ENCODE data around the gene TPP1. TPM values are rescaled to one million over a fixed set of nuclear protein-coding genes. Genes with fewer than 3 reads are reported as not detected.

Gene TPP1
- total RNA-seq, 1 experiment from 2014 or later, result 61.7 TPM

DNA sequence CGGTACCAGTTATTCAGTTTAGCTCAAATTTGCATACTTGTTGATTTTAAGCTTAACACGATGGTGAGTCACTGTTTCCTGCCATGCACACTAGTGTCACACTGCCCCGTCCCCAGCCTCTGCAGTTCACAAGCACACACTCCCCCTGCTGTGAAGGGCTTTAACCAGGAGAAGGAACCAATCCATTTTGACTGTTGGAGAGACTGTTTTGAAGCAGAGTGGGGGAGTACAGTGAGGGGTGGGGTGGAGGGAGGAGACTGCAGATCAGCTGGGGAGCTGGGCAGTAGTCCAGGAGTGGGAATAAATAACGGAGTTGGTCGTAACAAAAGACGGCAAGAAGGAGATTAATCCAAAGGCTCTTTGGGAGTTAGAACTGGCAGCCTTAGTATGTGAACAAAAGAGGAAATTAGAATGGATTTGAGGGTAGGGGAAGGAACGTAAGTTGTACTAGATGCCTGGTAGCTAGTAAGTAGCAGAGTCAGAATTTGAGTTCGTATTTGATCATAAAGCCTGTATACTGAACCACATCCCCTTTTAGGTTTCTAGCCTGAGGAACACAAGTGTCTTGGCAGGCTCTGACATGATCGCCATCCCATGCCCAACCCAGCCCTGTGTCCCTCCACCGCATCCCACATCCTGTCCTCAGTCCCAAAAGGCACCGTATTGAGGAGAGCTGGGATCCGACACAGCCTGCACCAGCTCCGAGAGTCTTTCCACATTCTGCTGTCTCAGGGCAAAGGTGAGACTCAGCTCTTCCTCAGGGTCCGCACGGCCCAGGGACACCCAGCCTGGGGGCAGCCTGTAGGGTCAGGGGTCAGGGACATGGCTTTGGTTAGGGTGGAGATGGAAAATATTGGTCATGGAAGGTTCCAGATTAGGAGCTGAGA is 862 bp downstream of the TPP1 start:
- POLR2A ChIA-PET, result interaction anchor here (0.6 to 1.6 kb wide), 4 partner anchors 12 to 137 kb away, joined by 3 to 11 read pairs (median 7); partner anchors contain the start of genes ARFIP2, MRPL17 and TIMM10B
- no peaks in the 10 kb centered on the region for H3K36me3 Mint-ChIP-seq (ENCODE audit: insufficient read depth, unreplicated experiment)
- no peaks in the 10 kb centered on the region for H3K27me3 Mint-ChIP-seq (ENCODE audit: insufficient read depth, unreplicated experiment)
- no TSS peak for BruUV-seq (replicated peaks)
- no peaks in the 10 kb centered on the region for H3K4me1 Mint-ChIP-seq (ENCODE audit: low read depth, unreplicated experiment)
- intact Hi-C loops (cut with micrococcal nuclease; ENCODE audit: unreplicated experiment), result loop anchor here (1.0 to 10.0 kb wide), 3 partner anchors 15 to 384 kb away; partner anchors contain the start of genes CNGA4, FHIP1B, ILK and RRP8
- Histone ChIP-seq H3K36me3 (ENCODE audit: control insufficient read depth, insufficient read depth, low read length) (no peaks in the 10 kb centered on the region), H3K27me3 (replicated peaks; ENCODE audit: control insufficient read depth, insufficient read depth, low read length) (no peaks in the 10 kb centered on the region), H3K9me3 (no peaks in the 10 kb centered on the region), H3K4me3 (ENCODE audit: low read depth, low read length) (peak overlapping the region; percentile 82), H3K4me1 (no peaks in the 10 kb centered on the region)
- CTCF ChIA-PET, result interaction anchor here (0.6 to 1.6 kb wide), 9 partner anchors 12 to 240 kb away, joined by 3 to 9 read pairs (median 6); partner anchors contain the start of genes MRPL17 and TRIM3
- no peaks in the 10 kb centered on the region for H3K9me3 Mint-ChIP-seq (ENCODE audit: unreplicated experiment)
- no peak for DNase-seq
- TF ChIP-seq, protein P1, sequence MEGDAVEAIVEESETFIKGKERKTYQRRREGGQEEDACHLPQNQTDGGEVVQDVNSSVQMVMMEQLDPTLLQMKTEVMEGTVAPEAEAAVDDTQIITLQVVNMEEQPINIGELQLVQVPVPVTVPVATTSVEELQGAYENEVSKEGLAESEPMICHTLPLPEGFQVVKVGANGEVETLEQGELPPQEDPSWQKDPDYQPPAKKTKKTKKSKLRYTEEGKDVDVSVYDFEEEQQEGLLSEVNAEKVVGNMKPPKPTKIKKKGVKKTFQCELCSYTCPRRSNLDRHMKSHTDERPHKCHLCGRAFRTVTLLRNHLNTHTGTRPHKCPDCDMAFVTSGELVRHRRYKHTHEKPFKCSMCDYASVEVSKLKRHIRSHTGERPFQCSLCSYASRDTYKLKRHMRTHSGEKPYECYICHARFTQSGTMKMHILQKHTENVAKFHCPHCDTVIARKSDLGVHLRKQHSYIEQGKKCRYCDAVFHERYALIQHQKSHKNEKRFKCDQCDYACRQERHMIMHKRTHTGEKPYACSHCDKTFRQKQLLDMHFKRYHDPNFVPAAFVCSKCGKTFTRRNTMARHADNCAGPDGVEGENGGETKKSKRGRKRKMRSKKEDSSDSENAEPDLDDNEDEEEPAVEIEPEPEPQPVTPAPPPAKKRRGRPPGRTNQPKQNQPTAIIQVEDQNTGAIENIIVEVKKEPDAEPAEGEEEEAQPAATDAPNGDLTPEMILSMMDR (IDR thresholded peaks at IDR 0.05; ENCODE audit: insufficient read depth in 1 of 2, low read depth in 1 of 2, low read length in 1 of 2, severe bottlenecking in 1 of 2, unreplicated experiment in 1 of 2), result no peak
- H3K4me3 Mint-ChIP-seq (ENCODE audit: unreplicated experiment), result no peak overlapping the region
- H3K27ac Mint-ChIP-seq (ENCODE audit: unreplicated experiment), result no peak overlapping the region

DNA sequence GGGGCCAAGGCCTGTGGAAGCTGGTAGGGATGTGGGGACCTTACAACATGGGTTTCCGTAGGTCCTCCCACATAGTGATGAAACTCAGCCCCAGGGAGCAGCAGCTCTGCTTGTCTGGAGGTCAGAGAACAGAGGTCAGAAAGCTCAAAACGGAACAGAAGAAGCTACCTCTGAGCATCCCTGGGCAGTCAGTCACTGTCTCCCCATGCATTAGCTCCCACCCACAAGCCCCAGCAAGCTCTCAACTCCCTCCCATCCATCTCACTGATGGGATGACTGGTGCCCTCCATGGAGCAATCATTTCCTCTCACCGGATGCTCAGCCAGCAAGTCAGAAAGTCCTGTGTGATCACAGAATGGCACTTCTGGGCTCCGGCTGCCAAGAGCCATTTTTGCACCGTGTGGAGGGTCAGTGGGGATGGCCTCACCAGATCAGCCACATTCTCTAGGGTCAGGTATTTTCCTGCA is 1.9 kb downstream of the TPP1 start:
- H3K4me3 Mint-ChIP-seq (ENCODE audit: unreplicated experiment), result no peak overlapping the region
- BruUV-seq (replicated peaks), result no TSS peak
- no peaks in the 10 kb centered on the region for H3K4me1 Mint-ChIP-seq (ENCODE audit: low read depth, unreplicated experiment)
- Histone ChIP-seq H3K36me3 (ENCODE audit: control insufficient read depth, insufficient read depth, low read length) (no peaks in the 10 kb centered on the region), H3K27me3 (replicated peaks; ENCODE audit: control insufficient read depth, insufficient read depth, low read length) (no peaks in the 10 kb centered on the region), H3K9me3 (no peaks in the 10 kb centered on the region), H3K4me1 (peaks cover 6% of the 10 kb centered on the region), H3K4me3 (ENCODE audit: low read depth, low read length) (no peak overlapping the region)
- POLR2A ChIA-PET, result no interaction called here
- CTCF ChIA-PET, result no interaction called here
- no peak overlapping the region for H3K27ac Mint-ChIP-seq (ENCODE audit: unreplicated experiment)
- intact Hi-C loops (cut with micrococcal nuclease; ENCODE audit: unreplicated experiment), result loop anchor here (10.0 kb wide), 2 partner anchors 223 to 383 kb away; partner anchors contain the start of genes CNGA4, FHIP1B and SMPD1
- DNase-seq, result no peak
- no peaks in the 10 kb centered on the region for H3K36me3 Mint-ChIP-seq (ENCODE audit: insufficient read depth, unreplicated experiment)
- H3K27me3 Mint-ChIP-seq (ENCODE audit: insufficient read depth, unreplicated experiment), result no peaks in the 10 kb centered on the region
- TF ChIP-seq, protein P1 (IDR thresholded peaks at IDR 0.05; ENCODE audit: insufficient read depth in 1 of 2, low read depth in 1 of 2, low read length in 1 of 2, severe bottlenecking in 1 of 2, unreplicated experiment in 1 of 2), result no peak
- no peaks in the 10 kb centered on the region for H3K9me3 Mint-ChIP-seq (ENCODE audit: unreplicated experiment)

DNA sequence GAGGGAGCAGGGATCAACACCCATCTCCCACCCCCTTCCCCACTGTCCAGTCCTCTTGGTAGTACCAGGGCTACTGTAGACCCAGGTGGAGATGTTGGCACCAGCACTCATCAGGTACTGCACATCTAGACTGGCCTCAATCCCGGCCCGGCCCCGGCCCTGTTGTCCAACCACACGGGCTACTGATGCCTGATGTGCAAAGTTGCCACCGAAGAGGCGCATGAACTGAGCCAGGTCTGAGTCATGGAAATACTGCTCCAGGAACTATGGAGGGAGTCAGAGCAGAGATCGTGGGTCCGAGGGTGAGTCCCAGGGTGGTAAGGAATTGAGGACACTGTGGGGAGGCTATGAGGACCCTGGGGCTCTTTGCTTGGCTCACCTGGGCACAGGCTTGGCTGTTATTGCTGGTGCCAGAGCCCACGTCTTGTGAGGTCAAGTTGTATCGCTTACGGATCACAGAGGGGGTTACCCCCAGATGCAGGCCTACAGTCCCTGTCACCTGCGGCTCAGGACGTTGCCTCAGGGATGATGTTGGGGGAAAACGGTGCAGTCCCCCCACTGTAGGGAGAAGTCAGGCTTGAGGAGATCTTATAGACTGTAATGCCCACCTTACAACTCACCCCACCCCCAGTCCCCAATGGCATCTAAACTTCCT is 2.5 kb downstream of the TPP1 start:
- Histone ChIP-seq H3K4me1 (peaks cover 6% of the 10 kb centered on the region), H3K36me3 (ENCODE audit: control insufficient read depth, insufficient read depth, low read length) (no peaks in the 10 kb centered on the region), H3K27me3 (replicated peaks; ENCODE audit: control insufficient read depth, insufficient read depth, low read length) (no peaks in the 10 kb centered on the region), H3K4me3 (ENCODE audit: low read depth, low read length) (no peak overlapping the region), H3K9me3 (no peaks in the 10 kb centered on the region)
- Mint-ChIP-seq H3K27ac (ENCODE audit: unreplicated experiment) (no peak overlapping the region), H3K9me3 (ENCODE audit: unreplicated experiment) (no peaks in the 10 kb centered on the region), H3K27me3 (ENCODE audit: insufficient read depth, unreplicated experiment) (no peaks in the 10 kb centered on the region), H3K4me1 (ENCODE audit: low read depth, unreplicated experiment) (no peaks in the 10 kb centered on the region), H3K4me3 (ENCODE audit: unreplicated experiment) (no peak overlapping the region), H3K36me3 (ENCODE audit: insufficient read depth, unreplicated experiment) (no peaks in the 10 kb centered on the region)
- intact Hi-C loops (cut with micrococcal nuclease; ENCODE audit: unreplicated experiment), result loop anchor here (10.0 kb wide), 2 partner anchors 222 to 382 kb away; partner anchors contain the start of genes CNGA4, FHIP1B and SMPD1
- CTCF ChIA-PET, result no interaction called here
- TF ChIP-seq, protein P1 (IDR thresholded peaks at IDR 0.05; ENCODE audit: insufficient read depth in 1 of 2, low read depth in 1 of 2, low read length in 1 of 2, severe bottlenecking in 1 of 2, unreplicated experiment in 1 of 2), result no peak
- POLR2A ChIA-PET, result no interaction called here
- no peak for DNase-seq
- no TSS peak for BruUV-seq (replicated peaks)
